Lower leg skin (tissue), 3 donors: Measurements from ENCODE around the gene ZNF274.

Experiments used
- CTCF ChIP-seq, 3 donors: fragments of 450-650 bp; IDR thresholded peaks; one replicate each; pipeline ENCODE4 v1.5.1; 2016; ENCODE audit warnings: antibody characterized with exemption in 3 of 3, mild to moderate bottlenecking in 3 of 3, moderate library complexity in 2 of 3
- POLR2A ChIP-seq, 2 donors: fragments of 450-650 bp; IDR thresholded peaks; one replicate each; pipeline ENCODE4 v1.6.1; 2016 to 2017; ENCODE audit warnings: antibody characterized with exemption in 2 of 2, mild to moderate bottlenecking in 1 of 2, moderate library complexity in 1 of 2

- no peak for TF ChIP-seq CTCF (IDR thresholded peaks at IDR 0.05)
- no peak for TF ChIP-seq POLR2A (IDR thresholded peaks at IDR 0.05)
Measured at GRCh38 chr19:58213075-58213369, 30.2 kb downstream of the ZNF274 start.
